GM12878 (cell line): ENCODE results near the gene RNF186. TPM values are rescaled to one million over a fixed set of nuclear protein-coding genes. Genes with fewer than 3 reads are reported as not detected.

Source experiments
- ATAC-seq: fragments of 200-7000 bp; cut with Tn5 transposase; 3 replicates; pipeline ENCODE4 v1.9.1; 2020; ENCODE audit warnings: mild to moderate bottlenecking, moderate library complexity
- BruUV-seq: library from RNA; stranded (reverse); fragments of 400-500 nt; replicated peaks from 2 replicates; lab custom pipeline; 2021; lab: Mats Ljungman, UMichigan
- CTCF ChIA-PET: fragments of 300-600 bp; sonication (Branson Sonifier 250); formaldehyde crosslinking; extraction: SDS; loops from one replicate; lab custom pipeline; 2021; ENCODE audit warnings: inconsistent platforms; lab: Yijun Ruan, JAX
- POLR2A ChIA-PET: fragments of 350-600 bp; formaldehyde crosslinking; extraction: SDS; loops from one replicate; lab custom pipeline; 2021; ENCODE audit warnings: inconsistent platforms; lab: Charles Lee
- RAD21 ChIA-PET: fragments of 300-600 bp; sonication (Branson Sonifier 250); formaldehyde crosslinking; loops from one replicate; lab custom pipeline; 2023; ENCODE audit warnings: antibody characterized with exemption; ENCODE audit not compliant: unreplicated experiment; lab: Charles Lee
- SMC1A ChIA-PET: fragments of 300-600 bp; sonication (Branson Sonifier 250); formaldehyde crosslinking; loops from one replicate; lab custom pipeline; 2023; ENCODE audit not compliant: unreplicated experiment, uncharacterized antibody; lab: Charles Lee
- DNase-seq: peaks from one replicate; pipeline ENCODE4 v3.0.0-alpha.2; 2011; ENCODE audit warnings: low read depth, low spot score
- FAIRE-seq: peaks from 3 replicates; lab custom pipeline; 2011; peaks lifted over from hg19 to GRCh38; lab: Jason Lieb, UNC
- H2AFZ ChIP-seq: 2 replicates; pipeline ENCODE4 v1.6.0; 2011; ENCODE audit warnings: low read depth, low read length, control low read depth; ENCODE audit not compliant: control insufficient read depth
- H3K27ac ChIP-seq: 2 replicates; pipeline ENCODE4 v1.5.1; 2011; ENCODE audit warnings: control low read depth; ENCODE audit not compliant: control insufficient read depth, insufficient read depth
- H3K27me3 ChIP-seq, 2 experiments: replicated peaks in 1 of 2; 2 replicates each; pipeline versions ENCODE4 v1.6.0 to v1.6.1; 2011; ENCODE audit warnings: low read length in 1 of 2; ENCODE audit not compliant: control insufficient read depth in 2 of 2, insufficient read depth in 2 of 2
- H3K36me3 ChIP-seq, 2 experiments: 2 replicates each; pipeline ENCODE4 v1.5.1; 2011; ENCODE audit warnings: low read length in 1 of 2; ENCODE audit not compliant: control insufficient read depth in 2 of 2, insufficient read depth in 2 of 2
- H3K4me1 ChIP-seq: 2 replicates; pipeline ENCODE4 v1.6.1; 2011; ENCODE audit warnings: mild to moderate bottlenecking, low read length, moderate library complexity, mixed read lengths; ENCODE audit not compliant: control insufficient read depth, insufficient read depth
- H3K4me2 ChIP-seq: 2 replicates; pipeline ENCODE4 v1.6.0; 2011; ENCODE audit warnings: control low read depth; ENCODE audit not compliant: control insufficient read depth, insufficient read depth
- H3K4me3 ChIP-seq: fragments of 200-600 bp; sonication (generic); 2 replicates; pipeline ENCODE4 v1.5.1; 2016
- H3K79me2 ChIP-seq: 2 replicates; pipeline ENCODE4 v1.6.0; 2011; ENCODE audit warnings: low read length; ENCODE audit not compliant: control insufficient read depth, insufficient read depth
- H3K9ac ChIP-seq: 2 replicates; pipeline ENCODE4 v1.8.0; 2011; ENCODE audit warnings: low read length, control low read depth, mixed read lengths; ENCODE audit not compliant: control insufficient read depth, insufficient read depth
- H3K9me3 ChIP-seq: replicated peaks from 3 replicates; pipeline ENCODE4 v1.5.1; 2011; ENCODE audit warnings: mild to moderate bottlenecking, low read length; ENCODE audit not compliant: control insufficient read depth, insufficient read depth
- H4K20me1 ChIP-seq: 2 replicates; pipeline ENCODE4 v1.6.0; 2011; ENCODE audit not compliant: control insufficient read depth, insufficient read depth
- CHD2 ChIP-seq: IDR thresholded peaks from 2 replicates; pipeline ENCODE4 v1.6.1; 2011; ENCODE audit warnings: low read depth, low read length, improper control_type of control experiment, borderline replicate concordance
- IKZF1 ChIP-seq: fragments of 450-650 bp; conservative IDR thresholded peaks from 2 replicates; pipeline ENCODE4 v1.6.1; 2017; ENCODE audit warnings: antibody characterized with exemption, mild to moderate bottlenecking
- MYC ChIP-seq: IDR thresholded peaks from 2 replicates; pipeline ENCODE4 v1.6.1; 2011; ENCODE audit warnings: mild to moderate bottlenecking, low read length, moderate library complexity, inconsistent platforms; ENCODE audit not compliant: insufficient read depth, insufficient replicate concordance, insufficient read length, severe bottlenecking
- NBN ChIP-seq: fragments of 450-650 bp; IDR thresholded peaks from 2 replicates; pipeline ENCODE4 v1.6.1; 2016
- NRF1 ChIP-seq: conservative IDR thresholded peaks from 2 replicates; pipeline ENCODE4 v1.6.1; 2011; ENCODE audit warnings: mild to moderate bottlenecking, low read depth, low read length, improper control_type of control experiment
- POLR2AphosphoS5 ChIP-seq: IDR thresholded peaks from 2 replicates; pipeline ENCODE4 v1.6.1; 2011; ENCODE audit warnings: mild to moderate bottlenecking, low read length, inconsistent platforms
- RELB ChIP-seq: fragments of 450-650 bp; IDR thresholded peaks from 2 replicates; pipeline ENCODE4 v1.6.1; 2017; ENCODE audit warnings: low read depth, mild to moderate bottlenecking, moderate library complexity
- WGBS: methylation state at CpG from one replicate; pipeline ENCODE4 v1.1.6; 2016; ENCODE audit warnings: low lambda C conversion rate; ENCODE audit not compliant: insufficient replicate concordance, insufficient coverage; ENCODE audit errors: missing lambda C conversion rate; 5-methylcytosine and 5-hydroxymethylcytosine counted together
- in situ Hi-C: fragments of 300-500 bp; cut with MboI; formaldehyde crosslinking; loops from 9 replicates; pipeline ENCODE4 v1.14.3; 2018; ENCODE audit warnings: mixed read lengths
- intact Hi-C: fragments of 100-400 bp; cut with micrococcal nuclease; formaldehyde crosslinking; loops from one replicate; pipeline ENCODE4 v1.14.2; 2022; ENCODE audit not compliant: unreplicated experiment
- polyA plus RNA-seq, 11 experiments: library from polyadenylated mRNA; depleted of rRNA in 4 of 11; unstranded in 6 of 11; stranded (reverse) in 5 of 11; fragments of >200 nt; fragmentation: Nextera tagmentation in 4 of 11; fragmentation: Illumina TruSeq in 1 of 11; extraction: Ambion mirVana in 4 of 11; extraction: Trizol in 1 of 11; gene quantifications; 1 replicate in 1 of 11; 2 replicates in 10 of 11; pipeline versions ENCODE4 v1.2.1 to v1.2.3, GENCODE V29; 2011 to 2016; ENCODE audit warnings: inconsistent platforms in 2 of 11, missing spikeins in 2 of 11, low read depth in 1 of 11
- total RNA-seq, 4 experiments: library from RNA; depleted of rRNA in 3 of 4; stranded (reverse); fragments of >200 nt in 3 of 4; fragmentation: Illumina TruSeq in 1 of 4; extraction: Trizol in 1 of 4; gene quantifications; 2 replicates each; pipeline versions ENCODE4 v1.2.1 to v1.2.3, GENCODE V29; 2013 to 2021

Gene RNF186
- total and polyA plus RNA-seq, 10 of the 15 experiments (the other 5 are each of a cell fraction or from before 2014, with no cell fraction given) = not detected

- TF ChIP-seq NBN (no peak), CHD2 (no peak)
These were observed 17.3 kb downstream of the RNF186 start (continued) for GRCh38 chr1:19797827-19798226.

DNA sequence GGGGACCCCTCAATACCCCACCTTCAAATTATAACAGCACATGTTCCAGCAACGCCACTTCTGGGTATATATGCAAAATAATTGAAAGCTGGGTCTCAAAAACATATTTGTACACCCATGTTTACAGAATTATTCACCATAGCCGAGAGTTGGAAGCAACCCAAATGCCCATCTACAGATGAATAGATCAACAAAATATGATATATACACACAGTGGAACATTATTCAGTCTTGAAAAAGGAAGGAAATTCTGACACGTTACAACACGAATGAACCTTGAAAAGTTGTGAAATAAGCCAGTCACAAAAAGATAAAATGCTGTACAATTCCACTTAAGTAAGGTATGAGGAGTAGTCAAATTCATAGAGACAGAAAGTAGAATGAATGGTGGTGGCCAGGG is 20.5 kb downstream of the RNF186 start:
- Histone ChIP-seq H3K27me3 (no peaks in the 10 kb centered on the region), H3K27ac (no peak overlapping the region), H3K4me2 (no peak overlapping the region), H3K79me2 (peaks cover 4% of the 10 kb centered on the region), H3K9ac (no peak overlapping the region), H3K9me3 (no peaks in the 10 kb centered on the region; the same call in 2 of the 3 replicates), H4K20me1 (no peaks in the 10 kb centered on the region), H3K4me1 (peaks cover 22% of the 10 kb centered on the region), H2AFZ (no peak overlapping the region), H3K36me3 (no peaks in the 10 kb centered on the region; a peak in 1 of 4 replicates), H3K4me3 (no peak overlapping the region)
- no TSS peak for BruUV-seq
- FAIRE-seq (no peak), ATAC-seq (no peak), DNase-seq (no peak)
- intact Hi-C loops (no loop called here), in situ Hi-C loops (no loop called here)
- TF ChIP-seq RELB (no peak), POLR2AphosphoS5 (no peak), IKZF1 (no peak), NRF1 (no peak), MYC (no peak)
- POLR2A ChIA-PET = no interaction called here
- CTCF ChIA-PET = no interaction called here
- WGBS = 91% methylated on average over 4 of the region's 4 CpGs
- RAD21 ChIA-PET = no interaction called here
- SMC1A ChIA-PET = no interaction called here
